Measurements from ENCODE around the gene TMEM192. TPM values are rescaled to one million over a fixed set of nuclear protein-coding genes. Genes with fewer than 3 reads are reported as not detected.

The TMEM192 gene
- total RNA-seq, 1 experiment from 2014 or later, result 16.8 TPM

- Histone ChIP-seq H3K4me3 (no peak overlapping the region), H3K27me3 (ENCODE audit: insufficient read depth, low read depth) (no peaks in the 10 kb centered on the region), H3K36me3 (ENCODE audit: low read depth) (no peaks in the 10 kb centered on the region), H3K4me2 (no peak overlapping the region), H4K20me1 (ENCODE audit: insufficient read depth) (no peaks in the 10 kb centered on the region), H3K4me1 (replicated peaks; ENCODE audit: insufficient read depth) (0 out of 2 replicates have a peak, but pooled peaks cover 3% of the 10 kb centered on the region), H2AFZ (no peak overlapping the region), H3F3A (ENCODE audit: insufficient read depth, low read depth) (no peaks in the 10 kb centered on the region), H3K27ac (no peak overlapping the region), H3K79me2 (ENCODE audit: low read depth) (no peaks in the 10 kb centered on the region), H3K9me3 (ENCODE audit: insufficient read depth, low read depth) (no peaks in the 10 kb centered on the region), H3K9me2 (ENCODE audit: insufficient read depth) (no peaks in the 10 kb centered on the region; the same call in 1 of the 2 replicates)
- no peak for DNase-seq
- TF ChIP-seq CTCF (conservative IDR thresholded peaks at IDR 0.05) (no peak), EZH2 (IDR thresholded peaks at IDR 0.05; ENCODE audit: low read depth) (no peak)
- intact Hi-C loops (cut with micrococcal nuclease; ENCODE audit: unreplicated experiment), result no loop called here
- CTCF ChIA-PET, result interaction anchor here (0.6 kb wide), 1 partner anchor 346 kb away, joined by 4 read pairs; no protein-coding TSS in a partner anchor
- BruUV-seq (replicated peaks), result no TSS peak
- POLR2A ChIA-PET (ENCODE audit: unreplicated experiment), result no interaction called here
These were observed 5.7 kb upstream of the TMEM192 start for GRCh38 chr4:165118256-165118909.

GRCh38 chr4:165115301-165115700 lies 2.6 kb upstream of the TMEM192 start:
- Histone ChIP-seq H3K9me2 (ENCODE audit: insufficient read depth) (no peaks in the 10 kb centered on the region), H3K36me3 (ENCODE audit: low read depth) (no peaks in the 10 kb centered on the region), H3K4me1 (replicated peaks; ENCODE audit: insufficient read depth) (0 out of 2 replicates have a peak, but pooled peaks cover 3% of the 10 kb centered on the region), H3K27me3 (ENCODE audit: insufficient read depth, low read depth) (no peaks in the 10 kb centered on the region), H3K4me3 (no peak overlapping the region), H3K9me3 (ENCODE audit: insufficient read depth, low read depth) (no peaks in the 10 kb centered on the region), H4K20me1 (ENCODE audit: insufficient read depth) (no peaks in the 10 kb centered on the region), H3K4me2 (no peak overlapping the region), H2AFZ (no peak overlapping the region), H3K79me2 (ENCODE audit: low read depth) (peaks cover 11% of the 10 kb centered on the region), H3K27ac (no peak overlapping the region), H3F3A (ENCODE audit: insufficient read depth, low read depth) (0 out of 2 replicates have a peak, but pooled peaks cover 3% of the 10 kb centered on the region)
- intact Hi-C loops (cut with micrococcal nuclease; ENCODE audit: unreplicated experiment), result no loop called here
- DNase-seq, result no peak
- CTCF ChIA-PET, result no interaction called here
- POLR2A ChIA-PET (ENCODE audit: unreplicated experiment), result no interaction called here
- no peak for TF ChIP-seq EZH2 (IDR thresholded peaks at IDR 0.05; ENCODE audit: low read depth)
- TF ChIP-seq CTCF (conservative IDR thresholded peaks at IDR 0.05), result no peak
- BruUV-seq (replicated peaks), result no TSS peak

- Histone ChIP-seq H3K27me3 (ENCODE audit: insufficient read depth, low read depth) (no peaks in the 10 kb centered on the region), H3K36me3 (ENCODE audit: low read depth) (no peaks in the 10 kb centered on the region), H3K4me3 (peak overlapping the region; percentile 80), H3F3A (ENCODE audit: insufficient read depth, low read depth) (0 out of 2 replicates have a peak, but pooled peaks cover 3% of the 10 kb centered on the region), H4K20me1 (ENCODE audit: insufficient read depth) (no peaks in the 10 kb centered on the region), H3K4me1 (replicated peaks; ENCODE audit: insufficient read depth) (0 out of 2 replicates have a peak, but pooled peaks cover 3% of the 10 kb centered on the region), H3K4me2 (peak overlapping the region; percentile 93), H3K27ac (peak overlapping the region; percentile 51), H3K9me3 (ENCODE audit: insufficient read depth, low read depth) (no peaks in the 10 kb centered on the region), H2AFZ (peak overlapping the region; percentile 93), H3K9me2 (ENCODE audit: insufficient read depth) (no peaks in the 10 kb centered on the region), H3K79me2 (ENCODE audit: low read depth) (peaks cover 11% of the 10 kb centered on the region)
- DNase-seq, result no peak
- POLR2A ChIA-PET (ENCODE audit: unreplicated experiment), result no interaction called here
- TF ChIP-seq CTCF (conservative IDR thresholded peaks at IDR 0.05), result no peak
- TF ChIP-seq EZH2 (IDR thresholded peaks at IDR 0.05; ENCODE audit: low read depth), result no peak
- CTCF ChIA-PET, result interaction anchor here (0.6 kb wide), 1 partner anchor 225 kb away, joined by 3 read pairs; no protein-coding TSS in a partner anchor
- intact Hi-C loops (cut with micrococcal nuclease; ENCODE audit: unreplicated experiment), result loop anchor here (5.0 kb wide), 2 partner anchors 230 to 350 kb away; no protein-coding TSS in a partner anchor
- BruUV-seq (replicated peaks), result no TSS peak
These were observed 723 bp downstream of the TMEM192 start for GRCh38 chr4:165111906-165112367.
